Measurements from ENCODE around the gene PSMG1. TPM values are rescaled to one million over a fixed set of nuclear protein-coding genes. Genes with fewer than 3 reads are reported as not detected.

PSMG1 gene
- total RNA-seq (2022; extraction: Qiagen RNA extraction) = 81.3 to 92.6 TPM (median 86.5 TPM) in 5 replicates

GRCh38 chr21:39183272-39184049, at the start of gene PSMG1:
TSS of gene PSMG1 (minus strand) at chr21:39183451. CDS start at chr21:39183385, 66 bp downstream.

Other genes starting within 250 kb of the PSMG1 start
- gene BRWD1, start 130.2 kb upstream of the PSMG1 start, total RNA-seq (2022; extraction: Qiagen RNA extraction) = 7.2 to 11.9 TPM (median 10.6 TPM) in 5 replicates
- 162 to 217 TPM (median 175 TPM) in 5 replicates for gene HMGN1, start 165.6 kb upstream of the PSMG1 start, total RNA-seq (2022; extraction: Qiagen RNA extraction)